Keratinocyte (primary cell): Measurements from ENCODE around the gene APBB2. TPM values are rescaled to one million over a fixed set of nuclear protein-coding genes. Genes with fewer than 3 reads are reported as not detected.

ENCODE experiments used
- DNase-seq: peaks from one replicate; pipeline ENCODE4 v3.0.0-alpha.2; 2011; ENCODE audit warnings: low read depth, missing footprints, low spot score
- FAIRE-seq: peaks from 2 replicates; lab custom pipeline; 2011; peaks lifted over from hg19 to GRCh38; lab: Jason Lieb, UNC
- H2AFZ ChIP-seq: 2 replicates; pipeline ENCODE4 v1.6.0; 2012; ENCODE audit warnings: low read length, control low read depth, inconsistent platforms; ENCODE audit not compliant: control insufficient read depth
- H3K27ac ChIP-seq: 2 replicates; pipeline ENCODE4 v1.5.1; 2011; ENCODE audit warnings: low read length; ENCODE audit not compliant: control insufficient read depth, insufficient read depth
- H3K27me3 ChIP-seq: 3 replicates; pipeline ENCODE4 v1.6.0; 2011; ENCODE audit warnings: low read length; ENCODE audit not compliant: control insufficient read depth, insufficient read depth; ENCODE audit errors: extremely low read depth
- H3K36me3 ChIP-seq, 2 experiments: 2 replicates in 1 of 2; 3 replicates in 1 of 2; pipeline ENCODE4 v1.5.1; 2011; ENCODE audit warnings: low read length in 2 of 2, mild to moderate bottlenecking in 1 of 2; ENCODE audit not compliant: control insufficient read depth in 2 of 2, insufficient read depth in 2 of 2; ENCODE audit errors: extremely low read depth in 1 of 2
- H3K4me1 ChIP-seq: 3 replicates; pipeline ENCODE4 v1.5.1; 2011; ENCODE audit warnings: low read length; ENCODE audit not compliant: control insufficient read depth, insufficient read depth; ENCODE audit errors: extremely low read depth
- H3K4me2 ChIP-seq: 3 replicates; pipeline ENCODE4 v1.6.0; 2011; ENCODE audit warnings: low read depth, low read length; ENCODE audit not compliant: control insufficient read depth, insufficient read depth; ENCODE audit errors: extremely low read depth
- H3K4me3 ChIP-seq, 3 experiments: fragments of 200-600 bp in 1 of 3; sonication (generic) in 1 of 3; 2 replicates in 2 of 3; 3 replicates in 1 of 3; pipeline ENCODE4 v1.5.1; 2011 to 2016; ENCODE audit warnings: low read length in 3 of 3, mild to moderate bottlenecking in 3 of 3, control low read depth in 2 of 3, inconsistent platforms in 1 of 3, low read depth in 1 of 3, mixed read lengths in 1 of 3, mixed run types in 1 of 3, moderate library complexity in 1 of 3; ENCODE audit not compliant: control insufficient read depth in 2 of 3, insufficient read depth in 2 of 3; ENCODE audit errors: extremely low read depth in 1 of 3
- H3K79me2 ChIP-seq: 2 replicates; pipeline ENCODE4 v1.6.0; 2012; ENCODE audit warnings: low read length; ENCODE audit not compliant: control insufficient read depth, insufficient read depth
- H3K9ac ChIP-seq: 3 replicates; pipeline ENCODE4 v1.6.0; 2011; ENCODE audit warnings: low read length; ENCODE audit not compliant: control insufficient read depth, insufficient read depth; ENCODE audit errors: extremely low read depth
- H3K9me1 ChIP-seq: 3 replicates; pipeline ENCODE4 v1.6.0; 2011; ENCODE audit warnings: low read length; ENCODE audit not compliant: control insufficient read depth, insufficient read depth; ENCODE audit errors: extremely low read depth
- H3K9me3 ChIP-seq: 2 replicates; pipeline ENCODE4 v1.5.1; 2012; ENCODE audit warnings: low read depth, low read length; ENCODE audit not compliant: control insufficient read depth
- H4K20me1 ChIP-seq: 3 replicates; pipeline ENCODE4 v1.6.0; 2011; ENCODE audit warnings: low read length; ENCODE audit not compliant: control insufficient read depth, insufficient read depth; ENCODE audit errors: extremely low read depth
- CTCF ChIP-seq, 3 experiments: IDR thresholded peaks in 1 of 3; conservative IDR thresholded peaks in 1 of 3; optimal IDR thresholded peaks in 1 of 3; 2 replicates in 2 of 3; 3 replicates in 1 of 3; pipeline versions ENCODE3 to v1.5.1; 2011; ENCODE audit warnings: low read length in 3 of 3, mild to moderate bottlenecking in 3 of 3, moderate library complexity in 2 of 3, control low read depth in 1 of 3, inconsistent platforms in 1 of 3; ENCODE audit not compliant: insufficient read depth in 2 of 3; ENCODE audit errors: extremely low read depth in 1 of 3
- EZH2 ChIP-seq: IDR thresholded peaks from one replicate; pipeline ENCODE4 v1.6.1; 2012; ENCODE audit warnings: inconsistent platforms, mild to moderate bottlenecking, low read length, moderate library complexity
- dilution Hi-C: fragments of 300-500 bp; cut with MboI; formaldehyde crosslinking; loops from one replicate; pipeline ENCODE4 v1.7.0; 2020; ENCODE audit warnings: low sequenced_read_pairs; ENCODE audit not compliant: extremely low pct_ligation_motif_present
- polyA minus RNA-seq, 3 experiments: library from RNA; depleted of rRNA, polyadenylated mRNA; stranded (reverse); fragments of >200 nt; gene quantifications; 1 replicate in 1 of 3; 2 replicates in 1 of 3; 3 replicates in 1 of 3; pipeline ENCODE4 v1.2.3, GENCODE V29; 2011
- polyA plus RNA-seq, 5 experiments: library from polyadenylated mRNA; depleted of rRNA in 3 of 5; stranded (reverse) in 3 of 5; stranded (forward) in 1 of 5; unstranded in 1 of 5; fragments of >200 nt; gene quantifications; 1 replicate in 1 of 5; 2 replicates in 3 of 5; 3 replicates in 1 of 5; pipeline versions ENCODE4 v1.2.1 to v1.2.3, GENCODE V29; 2011 to 2012; ENCODE audit warnings: missing spikeins in 2 of 5, low read depth in 1 of 5, low replicate concordance in 1 of 5

Gene APBB2
- 47.0 to 68.3 TPM (median 57.3 TPM) in 3 replicates for polyA plus RNA-seq
- polyA plus RNA-seq (2011; ENCODE audit: low read depth), result 23.0 TPM
- polyA plus RNA-seq (2011; cell fraction: cytosol; rRNA removed), result 50.7 and 53.2 TPM in 2 replicates
- polyA plus RNA-seq (2011; cell fraction: nucleus; rRNA removed), result 104 and 115 TPM in 2 replicates
- polyA plus RNA-seq (2012; ENCODE audit: low replicate concordance), result 13.7 and 37.4 TPM in 2 replicates
- polyA minus RNA-seq, result 88.0 to 138 TPM (median 97.6 TPM) in 3 replicates
- 40.5 TPM for polyA minus RNA-seq (2011; cell fraction: cytosol; rRNA and poly(A)+ RNA removed)
- polyA minus RNA-seq (2011; cell fraction: nucleus; rRNA and poly(A)+ RNA removed), result 67.3 and 155 TPM in 2 replicates

GRCh38 chr4:41214136-41214824, at the start of gene APBB2:
Gene APBB2 (minus strand): TSS chr4:41214542. CDS start chr4:41033254, 181,288 bp downstream.
- dilution Hi-C loops, result no loop called here
- Histone ChIP-seq H3K27ac (peak within 1 kb of the TSS; percentile 74), H4K20me1 (no peaks in the 10 kb centered on the region), H3K36me3 (peaks cover 0 to 2% of the 10 kb centered on the region in 2 experiments), H3K4me2 (peak within 1 kb of the TSS; percentile 99), H3K4me3 (peak within 1 kb of the TSS; percentile 91 to 98 (median 93)), H3K9me1 (no peaks in the 10 kb centered on the region), H3K27me3 (no peaks in the 10 kb centered on the region), H3K4me1 (peaks cover 33% of the 10 kb centered on the region), H3K9me3 (no peaks in the 10 kb centered on the region), H2AFZ (peak within 1 kb of the TSS; percentile 96), H3K79me2 (peaks cover 49% of the 10 kb centered on the region), H3K9ac (peak within 1 kb of the TSS; percentile 97)
- DNase-seq (peak; percentile 72), FAIRE-seq (peak; percentile 76)
- TF ChIP-seq EZH2 (no peak), CTCF (optimal IDR thresholded peaks at IDR 0.05 in 1 of 3, IDR thresholded peaks at IDR 0.05 in 1 of 3, conservative IDR thresholded peaks at IDR 0.05 in 1 of 3; ENCODE audit: extremely low read depth in 1 of 3, insufficient read depth in 2 of 3, low read length in 3 of 3) (peak; percentile 43 to 93 (median 73))

GRCh38 chr4:41262198-41262597, 47.9 kb upstream of the APBB2 start:
- Histone ChIP-seq H3K4me3 (no peak overlapping the region), H3K36me3 (no peaks in the 10 kb centered on the region), H3K27me3 (peaks cover 15% of the 10 kb centered on the region), H3K27ac (no peak overlapping the region), H3K4me2 (no peak overlapping the region), H3K9ac (no peak overlapping the region), H3K9me3 (no peaks in the 10 kb centered on the region), H3K4me1 (no peaks in the 10 kb centered on the region), H2AFZ (no peak overlapping the region), H4K20me1 (no peaks in the 10 kb centered on the region), H3K79me2 (no peaks in the 10 kb centered on the region), H3K9me1 (no peaks in the 10 kb centered on the region)
- DNase-seq (no peak), FAIRE-seq (no peak)
- no peak for TF ChIP-seq CTCF (optimal IDR thresholded peaks at IDR 0.05 in 1 of 3, IDR thresholded peaks at IDR 0.05 in 1 of 3, conservative IDR thresholded peaks at IDR 0.05 in 1 of 3; ENCODE audit: extremely low read depth in 1 of 3, insufficient read depth in 2 of 3, low read length in 3 of 3)
- no peak for TF ChIP-seq EZH2
- dilution Hi-C loops, result no loop called here
